Upper lobe of left lung (tissue), 6 donors: ENCODE measurements around the gene TACR3. TPM values are rescaled to one million over a fixed set of nuclear protein-coding genes. Genes with fewer than 3 reads are reported as not detected.
A peak's percentile ranks its signal among the peaks of the same experiment; 100 is the strongest.

Source experiments
- ATAC-seq, 2 donors: fragments of 200-7000 bp; cut with Tn5 transposase; one replicate each; pipeline ENCODE4 v1.9.1; 2022; ENCODE audit warnings: mild to moderate bottlenecking in 2 of 2, moderate library complexity in 2 of 2; ENCODE audit not compliant: low FRiP score in 2 of 2
- DNase-seq, 2 donors: peaks; one replicate each; pipeline ENCODE4 v3.0.0-alpha.2; 2019 to 2020
- H3K27ac ChIP-seq, 4 donors: fragments of 200-600 bp; sonication (generic); one replicate each; pipeline ENCODE4 v1.5.1; 2016 to 2019
- H3K27me3 ChIP-seq, 4 donors: fragments of 200-600 bp; sonication (generic); one replicate each; pipeline ENCODE4 v1.5.1; 2017 to 2019
- H3K36me3 ChIP-seq, 4 donors: fragments of 200-600 bp; sonication (generic); one replicate each; pipeline ENCODE4 v1.5.1; 2016 to 2019
- H3K4me1 ChIP-seq, 4 donors: fragments of 200-600 bp; sonication (generic); one replicate each; pipeline ENCODE4 v1.5.1; 2018 to 2019
- H3K4me3 ChIP-seq, 4 donors: fragments of 200-600 bp; sonication (generic); one replicate each; pipeline ENCODE4 v1.5.1; 2017 to 2019; ENCODE audit warnings: mild to moderate bottlenecking in 2 of 4, moderate library complexity in 1 of 4
- H3K9me3 ChIP-seq, 4 donors: fragments of 200-600 bp; sonication (generic); one replicate each; pipeline ENCODE4 v1.5.1; 2018 to 2019
- EP300 ChIP-seq, 4 donors: sonication (generic); formaldehyde crosslinking; IDR thresholded peaks; one replicate each; pipeline ENCODE4 v1.5.1; 2017; ENCODE audit warnings: antibody characterized with exemption in 4 of 4, control low read depth in 2 of 4
- POLR2A ChIP-seq, 4 donors: fragments of 450-650 bp; IDR thresholded peaks; one replicate each; pipeline ENCODE4 v1.5.1; 2016 to 2017; ENCODE audit warnings: antibody characterized with exemption in 4 of 4, mild to moderate bottlenecking in 2 of 4
- POLR2AphosphoS5 ChIP-seq, 2 donors: sonication (generic); formaldehyde crosslinking; IDR thresholded peaks; one replicate each; pipeline ENCODE4 v1.5.1; 2017; ENCODE audit warnings: antibody characterized with exemption in 2 of 2
- WGBS, 2 donors: methylation state at CpG; one replicate each; pipeline ENCODE4 v1.1.5; 2017 to 2018; 5-methylcytosine and 5-hydroxymethylcytosine counted together
- total RNA-seq, 6 donors: library from RNA; depleted of rRNA in 4 of 6; stranded (reverse); fragments of >200 nt in 4 of 6; gene quantifications; one replicate each; pipeline versions ENCODE4 v1.1.0 to v1.2.1, GENCODE V29; 2016 to 2021
- TF ChIP-seq, protein P1 (sequence below), 6 experiments: fragments of 450-650 bp in 4 of 6; fragments of 200-600 bp in 2 of 6; sonication (generic) in 2 of 6; IDR thresholded peaks; one replicate each; pipeline ENCODE4 v1.5.1; 2016 to 2019; ENCODE audit warnings: antibody characterized with exemption in 6 of 6
- donor health status: DM: no; HTN: no; CAD: no; lungs with moderate emphysema.
- donor health status: DM: no; HTN: yes; CAD: no; lungs with severe emphysema.

Gene TACR3, protein sequence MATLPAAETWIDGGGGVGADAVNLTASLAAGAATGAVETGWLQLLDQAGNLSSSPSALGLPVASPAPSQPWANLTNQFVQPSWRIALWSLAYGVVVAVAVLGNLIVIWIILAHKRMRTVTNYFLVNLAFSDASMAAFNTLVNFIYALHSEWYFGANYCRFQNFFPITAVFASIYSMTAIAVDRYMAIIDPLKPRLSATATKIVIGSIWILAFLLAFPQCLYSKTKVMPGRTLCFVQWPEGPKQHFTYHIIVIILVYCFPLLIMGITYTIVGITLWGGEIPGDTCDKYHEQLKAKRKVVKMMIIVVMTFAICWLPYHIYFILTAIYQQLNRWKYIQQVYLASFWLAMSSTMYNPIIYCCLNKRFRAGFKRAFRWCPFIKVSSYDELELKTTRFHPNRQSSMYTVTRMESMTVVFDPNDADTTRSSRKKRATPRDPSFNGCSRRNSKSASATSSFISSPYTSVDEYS
- 1 to 10 TPM in 1 of 6 donors, under 1 TPM in 3, not detected in 2; 0.03 to 3.1 (median 0.14) TPM for total RNA-seq

DNA sequence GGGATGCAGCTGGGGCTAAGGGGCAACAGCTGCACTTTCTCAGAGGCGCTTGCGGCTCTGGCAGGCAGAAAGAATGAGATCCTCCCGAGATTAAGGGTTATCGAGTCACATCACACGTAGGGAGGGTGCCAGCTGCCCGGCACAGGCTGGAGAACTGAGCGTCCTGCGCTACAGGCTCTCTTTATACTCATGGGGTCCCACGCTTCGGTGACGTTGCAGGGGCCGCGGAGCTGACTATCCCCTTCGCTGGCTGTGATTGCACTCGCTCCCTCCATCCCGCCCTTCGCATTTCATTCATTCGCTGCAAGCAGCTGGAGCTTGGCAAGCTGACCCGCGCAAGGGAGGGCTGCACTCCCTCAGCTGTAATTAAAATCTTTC is at the start of gene TACR3:
Gene TACR3, minus strand, starts transcription at position 156 of the 378 bp plus-strand sequence. CDS start 310 bp downstream, outside the sequence.
- 1 to 4% methylated on average over 12 to 20 of the region's 20 CpGs for WGBS, 2 donors
- peak in 1 of 2 donors; percentile 56 for DNase-seq
- H3K27ac ChIP-seq, result no peak within 1 kb of the TSS
- peak; percentile 37 to 71 for ATAC-seq
- H3K4me1 ChIP-seq, result peaks cover 0 to 14% (median 2%) of the 10 kb centered on the region in 4 donors
- H3K9me3 ChIP-seq, result no peaks in the 10 kb centered on the region
- H3K36me3 ChIP-seq, result no peaks in the 10 kb centered on the region
- no peaks in the 10 kb centered on the region for H3K27me3 ChIP-seq
- TF ChIP-seq POLR2AphosphoS5 (IDR thresholded peaks at IDR 0.05), result no peak
- TF ChIP-seq, protein P1, sequence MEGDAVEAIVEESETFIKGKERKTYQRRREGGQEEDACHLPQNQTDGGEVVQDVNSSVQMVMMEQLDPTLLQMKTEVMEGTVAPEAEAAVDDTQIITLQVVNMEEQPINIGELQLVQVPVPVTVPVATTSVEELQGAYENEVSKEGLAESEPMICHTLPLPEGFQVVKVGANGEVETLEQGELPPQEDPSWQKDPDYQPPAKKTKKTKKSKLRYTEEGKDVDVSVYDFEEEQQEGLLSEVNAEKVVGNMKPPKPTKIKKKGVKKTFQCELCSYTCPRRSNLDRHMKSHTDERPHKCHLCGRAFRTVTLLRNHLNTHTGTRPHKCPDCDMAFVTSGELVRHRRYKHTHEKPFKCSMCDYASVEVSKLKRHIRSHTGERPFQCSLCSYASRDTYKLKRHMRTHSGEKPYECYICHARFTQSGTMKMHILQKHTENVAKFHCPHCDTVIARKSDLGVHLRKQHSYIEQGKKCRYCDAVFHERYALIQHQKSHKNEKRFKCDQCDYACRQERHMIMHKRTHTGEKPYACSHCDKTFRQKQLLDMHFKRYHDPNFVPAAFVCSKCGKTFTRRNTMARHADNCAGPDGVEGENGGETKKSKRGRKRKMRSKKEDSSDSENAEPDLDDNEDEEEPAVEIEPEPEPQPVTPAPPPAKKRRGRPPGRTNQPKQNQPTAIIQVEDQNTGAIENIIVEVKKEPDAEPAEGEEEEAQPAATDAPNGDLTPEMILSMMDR (IDR thresholded peaks at IDR 0.05), result no peak
- H3K4me3 ChIP-seq, result peak within 1 kb of the TSS in 3 of 4 donors; percentile 13 to 32 (median 23)

DNA sequence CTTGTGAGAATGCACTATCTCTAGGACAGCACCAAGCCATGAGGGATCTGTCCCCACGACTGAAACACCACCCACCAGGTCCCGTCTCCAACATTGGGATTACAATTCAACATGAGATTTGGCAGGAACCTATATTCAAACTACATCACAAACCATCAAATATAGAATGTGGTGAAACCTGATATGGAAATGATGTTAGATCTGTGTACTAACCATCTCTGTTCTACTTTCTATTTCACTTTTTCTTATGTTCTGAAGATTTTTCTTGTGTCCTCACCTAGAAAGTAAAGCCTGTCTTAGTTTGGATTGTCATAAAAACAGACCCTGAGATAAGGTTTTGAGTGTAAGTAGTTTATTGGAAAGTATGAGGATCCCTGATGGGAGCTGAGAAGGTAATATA is 37.8 kb upstream of the TACR3 start:
- H3K36me3 ChIP-seq, result no peaks in the 10 kb centered on the region
- H3K27ac ChIP-seq, result no peak overlapping the region
- DNase-seq (no peak), ATAC-seq (no peak)
- no peaks in the 10 kb centered on the region for H3K27me3 ChIP-seq
- no peaks in the 10 kb centered on the region for H3K4me1 ChIP-seq
- H3K9me3 ChIP-seq, result no peaks in the 10 kb centered on the region
- WGBS, 2 donors, result 68 to 79% methylated on average over 2 of the region's 2 CpGs
- TF ChIP-seq POLR2AphosphoS5 (IDR thresholded peaks at IDR 0.05) (no peak), POLR2A (IDR thresholded peaks at IDR 0.05) (no peak), EP300 (IDR thresholded peaks at IDR 0.05) (no peak)
- TF ChIP-seq, protein P1 (IDR thresholded peaks at IDR 0.05), result no peak
- no peak overlapping the region for H3K4me3 ChIP-seq

DNA sequence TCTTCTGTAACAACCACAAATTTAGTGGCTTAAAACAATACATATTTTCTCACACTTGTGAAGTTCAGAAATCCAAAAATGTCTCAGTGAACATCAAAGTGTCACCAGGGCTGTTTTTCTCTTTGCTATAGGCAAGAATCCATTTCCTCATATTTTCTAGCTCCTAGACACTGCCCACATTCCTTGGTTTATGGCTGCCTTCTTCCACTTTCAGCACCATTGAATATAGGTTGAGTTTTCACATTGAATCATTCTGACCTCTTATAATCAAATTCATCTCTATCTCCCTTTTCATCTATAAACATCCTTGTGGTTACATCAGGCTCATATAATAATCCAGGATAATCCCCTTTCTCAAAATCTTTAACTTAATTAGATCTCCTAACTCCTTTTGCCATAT is 37.0 kb upstream of the TACR3 start:
- H3K4me3 ChIP-seq, result no peak overlapping the region
- no peaks in the 10 kb centered on the region for H3K9me3 ChIP-seq
- DNase-seq (no peak), ATAC-seq (no peak)
- H3K27me3 ChIP-seq, result no peaks in the 10 kb centered on the region
- no peak for TF ChIP-seq POLR2A (IDR thresholded peaks at IDR 0.05)
- TF ChIP-seq, protein P1 (IDR thresholded peaks at IDR 0.05), result no peak
- no peak for TF ChIP-seq POLR2AphosphoS5 (IDR thresholded peaks at IDR 0.05)
- no peak for TF ChIP-seq EP300 (IDR thresholded peaks at IDR 0.05)
- no peaks in the 10 kb centered on the region for H3K4me1 ChIP-seq
- no peaks in the 10 kb centered on the region for H3K36me3 ChIP-seq
- no peak overlapping the region for H3K27ac ChIP-seq

DNA sequence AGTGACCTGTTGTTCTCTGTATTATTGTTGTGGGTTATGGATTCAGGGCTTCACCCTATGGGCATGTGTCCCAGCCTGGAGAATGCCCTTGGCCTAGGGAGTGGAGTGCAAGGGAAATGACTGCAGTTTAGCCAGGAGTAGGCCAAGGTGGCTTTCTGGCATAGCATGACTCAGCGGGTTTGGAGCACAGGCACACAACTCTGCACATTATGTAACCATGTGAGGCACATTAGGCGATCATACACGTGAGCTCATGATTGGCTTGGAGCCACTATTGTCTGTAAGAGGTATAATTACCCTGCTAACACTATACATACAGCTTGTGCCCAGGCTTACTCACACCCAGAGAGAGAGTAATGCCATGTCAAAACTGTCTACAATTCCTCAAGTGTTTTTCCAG is 35.1 kb upstream of the TACR3 start:
- no peaks in the 10 kb centered on the region for H3K4me1 ChIP-seq
- no peaks in the 10 kb centered on the region for H3K36me3 ChIP-seq
- no peak for DNase-seq
- H3K9me3 ChIP-seq, result no peaks in the 10 kb centered on the region
- no peaks in the 10 kb centered on the region for H3K27me3 ChIP-seq
- TF ChIP-seq POLR2A (IDR thresholded peaks at IDR 0.05) (no peak), POLR2AphosphoS5 (IDR thresholded peaks at IDR 0.05) (no peak), EP300 (IDR thresholded peaks at IDR 0.05) (no peak)
- TF ChIP-seq, protein P1 (IDR thresholded peaks at IDR 0.05), result no peak
- H3K4me3 ChIP-seq, result no peak overlapping the region
- no peak overlapping the region for H3K27ac ChIP-seq
- WGBS, 2 donors, result 54 to 78% methylated on average over 3 of the region's 3 CpGs
- ATAC-seq, result no peak
